Amniotic stem cell (primary cell): ENCODE results near the gene MAFG.
A peak's percentile ranks its signal among the peaks of the same experiment; 100 is the strongest.

Experiments
- DNase-seq: peaks from one replicate; lab custom pipeline; 2025; lab: John Stamatoyannopoulos, UW

The MAFG gene

DNA sequence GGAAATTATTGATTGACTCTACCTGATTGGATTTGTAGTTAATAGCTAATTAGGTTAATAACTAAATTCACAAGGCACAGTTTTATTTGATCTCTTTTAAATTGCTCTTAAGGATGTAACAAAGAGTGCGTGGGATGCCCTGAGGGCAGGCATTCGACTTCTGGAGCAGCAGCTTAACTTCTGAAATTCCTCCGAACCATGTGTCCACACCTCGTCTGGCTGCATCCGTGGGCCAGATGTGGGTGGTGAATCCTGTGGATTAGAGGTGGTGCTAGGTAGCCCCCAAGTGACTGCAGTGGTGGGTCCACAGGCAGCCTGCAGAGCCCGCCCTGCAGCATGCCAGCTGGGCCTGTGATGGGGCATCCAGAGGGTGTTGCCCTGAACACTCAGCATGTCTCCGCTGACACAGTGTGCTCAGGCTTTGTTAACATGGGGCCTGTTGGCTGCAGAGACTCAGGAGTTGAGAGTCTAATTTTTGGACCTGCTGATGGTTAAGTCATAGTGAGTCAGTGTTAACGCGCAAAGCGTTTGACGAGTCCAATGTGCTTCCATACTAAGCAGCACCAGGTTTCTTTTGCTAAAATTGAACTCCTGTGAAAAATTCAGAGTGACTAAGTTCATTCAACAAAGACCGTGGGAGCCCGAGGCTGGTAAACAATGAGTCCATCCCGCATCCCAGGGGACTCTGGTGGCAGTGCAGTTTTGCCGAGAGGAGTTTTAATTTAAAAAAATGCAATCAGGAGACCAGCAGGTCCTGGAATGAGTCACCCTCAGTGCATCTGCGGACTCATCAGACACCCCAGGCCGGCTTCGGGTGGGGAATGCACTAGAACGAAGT is 29.3 kb downstream of the MAFG start:
- DNase-seq, result peak; percentile 83

DNA sequence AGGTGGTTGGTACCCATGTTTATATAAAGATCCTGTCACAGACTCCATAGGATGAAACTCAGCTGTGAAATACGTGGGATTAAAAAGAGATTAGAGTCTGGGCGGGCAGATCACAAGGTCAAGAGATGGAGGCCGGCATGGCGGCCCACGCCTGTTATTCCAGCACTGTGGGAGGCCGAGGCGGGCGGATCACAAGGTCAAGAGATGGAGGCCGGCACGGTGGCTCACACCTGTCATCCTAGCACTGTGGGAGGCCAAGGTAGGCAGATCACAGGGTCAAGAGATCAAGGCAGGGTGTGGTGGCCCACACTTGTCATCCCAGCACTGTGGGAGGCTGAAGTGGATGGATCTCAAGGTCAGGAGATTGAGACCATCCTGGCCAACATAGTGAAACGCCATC is 32.1 kb downstream of the MAFG start:
- DNase-seq, result no peak

DNA sequence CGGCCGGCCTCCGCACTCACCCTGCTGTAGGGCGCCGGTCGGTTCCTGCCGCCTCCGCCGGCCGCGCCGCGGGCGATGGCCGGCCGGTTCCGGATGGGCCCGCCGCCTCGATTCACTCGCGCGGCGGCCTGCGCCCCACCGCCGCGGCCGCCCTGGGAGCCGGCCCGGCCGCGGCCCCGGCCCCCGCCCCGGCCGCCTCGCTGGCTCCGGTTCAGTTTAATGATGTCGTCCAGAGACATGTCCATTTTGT is 36.3 kb downstream of the MAFG start:
- DNase-seq, result no peak

- DNase-seq, result no peak
Measured at GRCh38 chr17:81890447-81891302, 36.9 kb downstream of the MAFG start.

GRCh38 chr17:81889602-81890001 is 37.9 kb downstream of the MAFG start:
- DNase-seq, result no peak

DNA sequence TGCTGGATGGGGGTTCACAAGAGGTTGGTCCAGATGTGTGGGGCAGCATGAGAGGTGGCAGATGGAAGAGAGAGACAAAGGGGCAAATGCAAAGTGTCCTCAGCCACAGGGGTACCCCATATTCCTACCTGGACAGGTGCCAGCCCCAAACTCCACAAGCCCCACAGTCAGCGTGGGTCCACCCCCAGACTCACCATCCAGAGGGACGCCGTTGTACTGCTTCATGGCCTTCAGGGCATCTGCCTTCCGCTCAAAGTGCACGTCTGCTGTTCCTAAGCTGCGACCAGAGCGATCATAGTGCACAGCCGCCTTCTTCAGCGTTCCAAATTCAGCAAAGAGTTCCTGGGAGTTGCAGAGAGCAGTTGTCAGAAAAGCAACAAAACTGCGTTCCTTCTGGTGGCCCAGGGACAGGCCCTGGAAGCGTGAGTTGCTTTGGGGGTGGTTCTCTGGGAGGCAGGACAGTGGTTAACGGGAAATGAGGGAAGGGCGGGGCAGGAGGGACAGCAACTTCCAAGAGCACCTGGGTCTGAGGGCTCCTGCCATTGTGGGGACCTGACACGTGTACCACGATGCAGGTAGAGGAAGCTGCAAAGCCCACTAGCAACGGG is 38.4 kb downstream of the MAFG start:
- no peak for DNase-seq

- DNase-seq, result no peak
Measured at GRCh38 chr17:81888105-81888987, 39.2 kb downstream of the MAFG start.

GRCh38 chr17:81885869-81886548 is 41.5 kb downstream of the MAFG start:
- DNase-seq, result no peak

DNA sequence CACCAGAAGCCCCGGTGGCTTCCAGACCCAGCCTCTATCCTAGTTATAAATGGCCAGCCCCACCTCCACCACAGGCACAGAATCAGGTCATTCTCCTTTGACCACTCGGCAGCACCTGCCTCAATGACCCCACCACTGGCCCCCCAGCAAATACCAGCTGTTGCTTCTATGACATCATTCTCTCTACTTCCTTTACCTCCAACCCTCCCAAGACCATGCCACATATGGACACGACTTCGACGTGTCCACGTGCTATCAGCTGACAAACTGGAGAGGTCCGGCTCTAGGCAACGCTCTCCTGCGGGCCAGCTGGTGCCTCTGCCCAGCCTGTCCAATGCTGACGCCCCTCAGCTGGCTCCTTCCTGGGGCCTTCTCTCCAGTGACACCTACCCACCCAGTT is 42.1 kb downstream of the MAFG start:
- DNase-seq, result no peak

GRCh38 chr17:81884968-81885367 is 42.6 kb downstream of the MAFG start:
- no peak for DNase-seq

DNA sequence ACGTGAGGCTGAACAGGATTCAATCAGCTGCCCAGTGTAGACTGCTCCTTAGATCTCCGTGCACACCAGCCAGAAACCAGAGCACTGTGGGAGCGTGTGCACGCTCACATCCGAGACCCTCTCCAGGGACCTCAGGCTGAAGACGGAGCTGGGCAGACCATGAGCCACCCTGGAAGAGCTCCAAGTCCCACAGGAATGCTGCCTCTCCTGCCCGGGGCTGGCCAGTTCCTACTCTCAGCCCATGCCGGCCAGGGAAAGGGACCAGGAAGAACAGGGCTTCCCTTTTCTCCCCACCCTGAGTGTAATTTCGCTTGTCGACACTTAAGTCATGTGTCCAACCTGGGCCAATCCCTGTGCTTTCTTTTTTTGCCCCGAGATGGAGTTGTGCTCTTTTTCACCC is 43.0 kb downstream of the MAFG start:
- no peak for DNase-seq

GRCh38 chr17:81879121-81879520 is 48.4 kb downstream of the MAFG start:
- DNase-seq, result no peak

DNA sequence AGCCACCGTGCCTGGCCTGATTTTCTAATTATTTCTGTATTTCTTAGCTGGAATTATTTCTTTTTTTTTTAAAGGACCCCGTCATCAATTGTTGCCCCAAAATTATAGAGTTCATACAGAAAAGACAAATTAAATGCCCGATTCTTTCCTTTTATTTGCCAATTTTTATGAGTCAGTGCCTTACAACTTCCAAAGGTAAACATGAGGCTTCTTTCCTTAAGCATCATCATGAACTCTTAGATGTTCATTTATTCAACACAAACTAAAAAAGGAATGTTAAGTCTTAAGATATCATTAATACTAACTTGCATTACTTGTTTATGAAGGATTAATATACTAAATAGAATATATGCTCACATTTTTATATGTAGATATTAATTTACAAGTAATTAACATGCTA is 49.2 kb downstream of the MAFG start:
- DNase-seq, result no peak

- DNase-seq, result no peak
Measured at GRCh38 chr17:81877569-81877968, 50.0 kb downstream of the MAFG start.

DNA sequence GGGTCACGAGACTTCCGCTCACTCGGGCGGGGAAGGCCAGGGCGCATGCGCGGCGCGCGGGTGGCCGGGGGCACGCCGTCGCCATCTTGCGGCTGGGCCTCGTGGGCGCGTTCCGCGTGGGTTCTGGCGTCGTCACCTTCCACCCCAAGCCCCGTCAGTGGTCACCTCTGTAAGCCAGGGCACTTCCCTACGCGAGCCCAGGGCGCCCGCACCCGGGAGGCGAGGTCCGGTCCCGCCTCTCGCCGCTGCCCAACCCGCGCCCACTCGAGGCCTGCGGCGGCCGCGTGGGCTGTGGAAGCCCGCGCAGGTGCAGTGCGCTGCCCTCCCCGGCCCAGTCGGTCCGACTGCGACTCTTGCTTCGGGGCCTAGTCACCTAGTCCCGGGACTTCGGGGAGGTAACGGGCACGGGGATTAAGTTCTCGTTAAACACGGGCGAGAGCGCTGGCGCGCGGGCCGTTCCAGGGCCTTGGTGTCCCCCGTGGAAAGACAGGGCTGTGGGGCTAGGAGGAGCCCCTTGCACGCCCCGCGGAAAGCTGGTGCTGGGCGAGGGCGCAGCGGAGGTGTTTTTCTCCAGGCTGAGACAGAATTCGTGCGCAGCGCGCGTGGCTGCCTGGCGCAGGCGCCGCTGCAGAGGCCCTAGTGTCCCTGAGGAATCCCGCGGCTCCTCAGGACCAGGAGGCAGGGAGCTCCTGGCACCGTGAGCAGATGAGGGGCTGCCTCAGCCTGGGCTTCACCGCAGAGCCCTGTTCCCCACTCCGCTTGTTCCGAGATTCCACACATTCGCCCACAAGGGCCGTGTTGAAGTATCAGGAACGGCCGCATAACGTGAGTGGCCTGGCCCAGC is 55.9 kb downstream of the MAFG start:
- DNase-seq, result peak; percentile 65

DNA sequence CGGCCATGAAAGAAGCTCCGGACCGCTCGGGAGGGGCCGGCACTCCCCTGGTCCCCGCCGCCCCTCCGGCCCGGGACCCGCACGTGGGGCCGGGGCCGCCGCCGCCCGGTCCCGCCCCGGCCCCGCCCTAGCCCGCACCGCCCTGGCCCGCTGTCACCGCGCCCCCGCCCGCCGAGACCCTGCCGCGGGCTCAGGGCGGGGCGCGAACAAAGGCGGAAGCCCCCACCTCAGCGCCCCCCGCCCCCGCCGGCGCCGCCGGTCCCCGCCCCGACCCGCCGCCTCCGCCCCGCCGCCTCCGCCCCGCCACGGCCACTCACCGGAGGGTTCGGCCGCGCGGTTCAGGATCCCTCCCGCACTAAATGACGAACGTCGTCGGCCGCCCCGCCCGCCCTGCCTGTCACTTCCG is 56.6 kb downstream of the MAFG start, which contains the start of gene ARHGDIA:
Gene ARHGDIA, minus strand, starts transcription at position 357 of the 406 bp plus-strand sequence. CDS start 1,407 bp downstream, outside the sequence.
- DNase-seq, result no peak

DNA sequence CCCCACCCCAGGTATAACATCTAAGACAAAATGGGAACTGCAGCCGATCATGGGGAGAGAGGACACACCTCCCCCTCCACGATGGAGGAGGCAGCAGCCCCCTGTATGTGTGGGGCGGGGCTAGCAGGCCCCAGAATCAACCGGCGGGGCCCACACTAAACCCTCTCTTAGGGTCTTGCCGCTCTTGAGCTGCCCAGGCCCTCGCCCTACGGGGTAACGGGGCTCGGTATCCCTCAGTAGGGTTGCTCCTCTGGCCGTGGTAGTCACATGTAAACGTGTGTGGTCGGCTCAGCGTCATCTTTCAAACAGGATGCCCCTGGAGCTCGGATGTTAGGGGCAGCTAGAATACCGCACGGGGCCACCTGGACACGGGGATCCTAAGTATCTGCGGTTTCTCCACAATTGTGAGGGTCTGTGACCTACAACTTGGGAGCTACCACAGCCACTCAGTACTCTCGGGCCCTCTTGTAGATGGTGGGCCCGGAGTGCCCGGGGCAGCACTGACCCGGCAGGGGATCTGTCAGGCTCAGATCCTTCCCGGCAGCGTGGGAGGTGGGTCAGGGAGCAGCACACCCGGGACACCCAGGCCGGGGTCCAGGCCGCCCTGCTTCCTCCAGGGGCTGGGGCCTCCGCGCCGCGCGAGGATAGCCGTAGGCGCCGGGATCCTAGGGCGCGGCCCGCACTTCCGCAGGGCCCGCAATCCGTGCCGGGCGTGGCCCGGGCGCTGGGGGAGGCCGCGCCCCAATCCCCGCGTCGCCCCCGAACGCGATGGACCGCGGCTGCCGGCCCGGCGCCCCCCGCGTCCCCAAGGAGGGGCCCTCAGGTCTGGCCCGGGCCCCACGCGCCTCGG is 57.2 kb downstream of the MAFG start:
- no peak for DNase-seq

- DNase-seq, result no peak
Measured at GRCh38 chr17:81869221-81870130, 58.1 kb downstream of the MAFG start.
